NOMO-1 treated with dmso at 0.1 percent for 144 hours (cell line): ENCODE data around the gene PTPRT.

Experiments
- DNase-seq: peaks from one replicate; lab custom pipeline; 2025; ENCODE audit not compliant: unreplicated experiment; lab: John Stamatoyannopoulos, UW

PTPRT gene

GRCh38 chr20:42740226-42740870 is 449.4 kb downstream of the PTPRT start:
- DNase-seq = no peak

- no peak for DNase-seq
Measured at GRCh38 chr20:42739683-42740082, 450.0 kb downstream of the PTPRT start.

DNA sequence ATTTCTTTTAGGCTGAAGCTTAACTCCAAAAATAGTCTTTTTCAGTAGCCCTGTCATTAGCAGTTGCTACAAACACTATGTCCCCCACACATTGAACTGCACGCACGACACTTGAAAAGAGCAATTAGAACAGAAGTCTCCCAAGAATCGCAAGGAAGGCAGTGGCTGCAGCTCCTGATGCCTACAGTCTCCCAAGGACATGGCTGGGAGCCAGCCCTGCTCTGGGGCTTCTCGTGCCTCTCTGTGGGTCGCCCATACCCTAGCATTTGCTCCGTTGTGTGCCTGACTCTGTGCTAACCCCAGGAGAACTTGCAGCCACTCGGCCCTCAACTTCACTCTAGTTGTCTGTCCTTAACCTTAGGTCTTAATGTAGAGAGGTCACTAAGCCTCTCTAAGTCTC is 454.2 kb downstream of the PTPRT start:
- DNase-seq = no peak

DNA sequence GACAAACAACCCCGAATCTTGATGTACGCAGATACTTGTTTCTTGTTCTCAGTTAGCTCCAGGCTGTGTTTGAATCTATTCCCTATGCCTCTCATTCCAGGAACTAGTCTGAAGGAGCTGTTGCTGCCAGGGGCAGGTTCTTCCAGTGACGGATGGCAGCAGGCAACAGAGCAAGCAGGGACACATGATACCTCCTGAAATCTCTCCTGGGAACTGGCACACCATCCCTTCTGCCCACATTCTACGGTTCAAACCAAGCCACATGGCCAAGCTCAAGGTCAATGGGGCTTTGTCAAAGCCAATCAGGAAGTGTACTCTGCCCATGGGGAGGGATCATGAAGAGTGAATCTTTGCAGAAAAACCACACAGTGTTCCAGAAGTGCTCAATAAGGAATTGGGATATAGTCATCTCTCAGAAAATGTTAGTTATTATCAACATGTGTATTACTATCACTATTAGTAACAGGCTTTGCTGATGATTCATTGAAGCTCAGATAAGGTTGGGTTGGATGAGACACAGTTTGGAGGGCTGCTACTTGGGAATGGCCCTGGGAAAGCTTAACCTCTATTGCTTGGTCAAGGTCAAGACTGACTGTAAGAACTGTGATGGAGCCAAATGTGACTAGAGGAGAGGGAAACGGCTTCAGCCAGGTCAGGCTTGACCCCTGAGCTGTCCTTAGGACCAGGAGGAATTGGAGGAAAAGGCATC is 454.9 kb downstream of the PTPRT start:
- DNase-seq = no peak

DNA sequence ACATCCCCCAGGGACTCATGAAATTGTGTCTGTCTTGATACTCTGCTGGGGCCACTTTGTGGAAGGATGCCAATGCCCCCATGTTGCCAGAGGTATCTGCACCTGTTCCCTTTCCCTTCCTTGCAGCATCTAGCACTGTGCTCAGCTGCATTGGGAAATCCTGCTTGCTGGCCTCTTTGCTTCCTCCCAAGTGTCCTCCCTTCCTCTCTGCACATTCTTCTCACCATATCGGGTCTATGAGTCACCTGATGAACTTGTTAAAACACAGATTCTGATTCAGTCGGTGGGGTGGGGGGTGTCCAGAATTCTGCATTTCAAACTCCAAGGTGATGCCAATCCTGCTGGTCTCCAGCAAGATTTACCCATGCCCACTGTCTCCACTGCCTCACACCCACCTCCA is 467.8 kb downstream of the PTPRT start:
- no peak for DNase-seq

DNA sequence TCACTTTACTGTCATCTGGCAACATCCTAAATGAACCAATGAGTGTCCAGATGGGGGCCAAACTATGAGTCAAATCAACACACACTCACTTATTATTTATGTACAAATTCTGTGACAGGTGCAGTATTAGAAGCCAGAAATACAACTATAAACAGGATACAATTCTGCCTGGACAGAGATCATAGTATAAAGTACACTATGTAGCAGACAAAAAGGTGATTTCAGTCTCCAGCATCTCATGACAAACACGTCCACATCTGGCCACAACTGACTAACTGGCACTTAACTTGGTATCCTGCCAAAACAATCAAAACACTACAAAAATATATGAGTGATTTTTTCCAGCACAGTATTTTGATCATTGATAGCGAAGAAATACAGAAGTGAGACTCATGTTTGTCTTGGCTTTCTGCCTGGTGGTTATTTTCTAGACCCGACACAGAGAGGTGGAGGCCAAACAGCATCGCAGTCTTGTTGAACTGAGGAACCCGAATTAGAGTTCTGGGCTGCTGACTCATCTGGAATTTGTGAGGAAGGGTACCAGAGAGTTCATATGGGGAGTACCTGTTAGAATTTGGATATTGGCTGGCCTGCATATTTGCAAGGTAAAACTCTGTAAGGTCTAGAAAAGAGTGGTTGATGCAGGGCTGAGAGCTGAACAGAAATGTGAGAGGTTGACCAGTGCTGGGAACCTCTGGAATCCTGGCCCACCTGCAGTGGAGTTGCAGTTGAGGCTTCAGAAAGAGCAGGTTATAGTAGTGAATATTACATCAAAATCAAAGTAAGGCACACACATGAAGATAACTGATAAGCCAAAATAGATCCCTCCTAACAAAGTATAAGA is 475.2 kb downstream of the PTPRT start:
- no peak for DNase-seq

GRCh38 chr20:42708266-42708665 is 481.4 kb downstream of the PTPRT start:
- DNase-seq = no peak

GRCh38 chr20:42706759-42707158 is 482.9 kb downstream of the PTPRT start:
- no peak for DNase-seq

GRCh38 chr20:42705550-42705949 is 484.2 kb downstream of the PTPRT start:
- no peak for DNase-seq

DNA sequence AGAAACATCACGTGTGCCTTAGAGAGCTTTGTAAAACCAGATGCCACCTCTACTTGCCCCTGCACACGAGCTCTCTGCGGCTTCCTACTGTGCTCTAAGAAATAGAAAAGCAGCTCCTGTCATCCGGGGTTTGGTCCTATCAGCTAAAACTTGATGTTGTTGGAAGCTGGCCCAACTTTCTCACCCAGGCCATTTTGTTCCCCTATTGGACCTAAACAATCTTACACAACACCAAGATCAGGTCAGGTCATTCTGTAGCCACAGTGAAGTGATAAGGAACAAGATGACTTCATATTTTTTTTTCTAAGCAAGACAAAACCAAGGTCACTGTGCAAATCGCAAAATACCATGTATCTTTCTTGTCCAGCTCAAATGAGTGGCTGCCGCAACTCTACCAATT is 486.0 kb downstream of the PTPRT start:
- no peak for DNase-seq

DNA sequence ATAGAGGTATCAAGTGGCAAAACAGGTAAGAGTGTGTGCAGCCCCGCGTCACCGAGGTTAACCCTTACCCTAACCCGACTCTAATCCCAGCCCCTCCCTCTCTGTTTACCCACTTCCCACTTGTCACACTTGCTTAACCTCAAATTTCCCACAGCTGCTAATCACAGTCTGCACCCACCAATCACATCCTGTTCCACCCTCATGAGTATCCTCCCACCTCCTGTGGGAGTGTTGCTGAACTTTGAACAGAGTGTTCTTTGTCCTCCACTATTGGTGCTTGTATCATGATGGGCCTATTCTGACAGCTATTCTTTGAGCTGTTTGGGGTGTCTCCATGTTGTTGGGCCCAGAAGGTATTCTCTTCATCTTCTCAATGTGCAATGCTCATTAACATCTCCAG is 487.8 kb downstream of the PTPRT start:
- no peak for DNase-seq

DNA sequence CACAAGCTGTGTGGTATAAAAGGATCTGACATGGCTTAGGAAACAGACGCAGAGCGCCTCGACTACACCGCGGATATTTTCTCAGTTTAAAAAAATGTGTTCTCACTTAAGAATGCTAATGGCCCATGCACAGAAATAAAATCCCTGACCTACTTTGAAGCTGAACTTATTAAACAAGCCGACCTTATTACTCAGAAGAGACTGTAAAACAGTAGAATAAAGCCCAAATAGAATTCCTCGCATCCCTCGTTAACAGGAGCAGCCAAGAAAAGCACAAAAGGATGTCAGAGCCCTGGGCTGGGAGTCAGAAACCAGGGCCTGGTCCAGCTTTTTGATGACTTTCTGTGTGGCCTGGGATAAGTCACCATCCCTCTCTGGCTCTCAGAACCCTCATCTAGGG is 489.3 kb downstream of the PTPRT start:
- no peak for DNase-seq

GRCh38 chr20:42697962-42698361 is 491.7 kb downstream of the PTPRT start:
- no peak for DNase-seq

- DNase-seq = no peak
Measured at GRCh38 chr20:42690842-42691437, 498.8 kb downstream of the PTPRT start.

- no peak for DNase-seq
Measured at GRCh38 chr20:42688576-42688975, 501.1 kb downstream of the PTPRT start.

DNA sequence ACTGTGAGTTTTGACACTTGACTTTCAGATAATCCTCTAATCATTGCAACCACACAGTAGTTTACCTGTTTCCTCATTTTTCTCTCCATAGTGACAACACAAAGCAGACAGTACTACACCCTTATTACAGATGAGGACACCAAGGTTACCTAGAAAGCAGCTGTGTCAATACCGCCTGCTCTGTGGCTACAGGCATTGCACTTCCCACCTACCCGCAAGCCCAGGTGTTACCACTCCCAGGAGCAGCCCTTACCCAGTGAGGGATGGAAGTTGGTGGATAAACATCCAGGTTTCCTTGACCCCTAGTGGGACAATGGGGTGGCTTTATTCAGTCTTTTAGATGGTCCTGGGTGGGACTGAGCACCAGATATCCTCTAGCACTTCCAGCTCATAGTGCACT is 503.6 kb downstream of the PTPRT start:
- DNase-seq = no peak

- no peak for DNase-seq
Measured at GRCh38 chr20:42678895-42679294, 510.8 kb downstream of the PTPRT start.

GRCh38 chr20:42656130-42656529 is 533.6 kb downstream of the PTPRT start:
- no peak for DNase-seq

DNA sequence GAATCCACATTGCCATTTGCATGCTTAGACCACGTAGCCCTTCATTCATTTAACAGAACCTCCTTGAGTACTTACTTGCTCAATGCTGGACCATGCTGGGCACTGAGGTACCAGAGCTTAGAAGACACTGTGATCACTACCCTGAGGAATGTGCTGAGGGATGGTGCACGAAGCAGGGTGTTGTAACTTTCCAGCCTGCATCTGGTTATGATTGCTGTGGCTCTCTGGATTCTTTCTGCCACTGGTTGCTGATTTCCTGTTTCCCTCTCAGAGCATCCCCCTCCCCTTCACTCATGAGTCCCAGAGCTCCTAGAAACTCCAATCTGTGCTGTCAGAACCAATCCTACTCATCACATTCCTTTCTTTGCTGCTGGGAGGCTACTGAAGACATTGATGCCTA is 537.4 kb downstream of the PTPRT start:
- DNase-seq = no peak

GRCh38 chr20:42650191-42650746 is 539.4 kb downstream of the PTPRT start:
- no peak for DNase-seq

DNA sequence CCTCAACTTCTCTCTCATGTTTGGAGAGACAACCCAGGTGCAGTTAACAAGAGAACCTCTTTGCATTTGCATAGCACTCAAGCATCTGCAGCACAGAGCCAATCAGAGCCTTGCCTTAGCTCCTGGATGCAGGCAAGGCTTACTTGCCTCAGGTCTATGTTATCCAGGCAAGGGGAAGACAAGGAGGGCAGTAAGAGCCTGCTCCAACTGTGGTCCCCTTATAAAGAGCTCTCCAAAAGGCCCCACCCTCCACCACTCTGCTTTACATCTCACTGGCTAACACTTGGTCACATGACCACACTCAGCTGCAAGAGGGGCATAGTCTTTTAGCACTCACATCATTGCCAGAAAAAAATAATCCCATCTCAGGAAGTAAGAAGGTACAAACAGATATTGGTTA is 540.0 kb downstream of the PTPRT start:
- no peak for DNase-seq
